NCI-H1105 (cell line): ENCODE measurements around the gene SEC22A.

Experiments used
- DNase-seq: peaks from one replicate; lab custom pipeline; 2025; lab: John Stamatoyannopoulos, UW

The SEC22A gene

DNA sequence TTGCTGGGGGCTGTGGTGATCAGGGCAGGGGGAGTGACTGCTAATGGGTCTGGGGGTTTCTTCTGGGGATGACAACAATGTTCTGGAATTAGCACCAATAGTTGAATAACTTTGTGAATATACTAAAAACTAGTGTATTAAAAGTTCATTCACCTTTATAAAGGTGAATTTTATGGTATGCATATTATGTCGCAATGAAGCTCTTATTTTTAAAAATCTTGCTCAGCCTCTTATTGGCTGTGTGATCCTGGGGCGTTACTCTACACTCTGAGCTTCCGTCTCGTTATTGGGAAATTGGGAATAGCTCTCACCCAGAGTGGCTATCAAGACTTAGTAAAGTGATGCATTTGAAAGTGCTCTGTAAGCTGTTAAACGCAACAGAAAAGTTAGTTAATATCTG is 105.3 kb downstream of the SEC22A start:
- no peak for DNase-seq

DNA sequence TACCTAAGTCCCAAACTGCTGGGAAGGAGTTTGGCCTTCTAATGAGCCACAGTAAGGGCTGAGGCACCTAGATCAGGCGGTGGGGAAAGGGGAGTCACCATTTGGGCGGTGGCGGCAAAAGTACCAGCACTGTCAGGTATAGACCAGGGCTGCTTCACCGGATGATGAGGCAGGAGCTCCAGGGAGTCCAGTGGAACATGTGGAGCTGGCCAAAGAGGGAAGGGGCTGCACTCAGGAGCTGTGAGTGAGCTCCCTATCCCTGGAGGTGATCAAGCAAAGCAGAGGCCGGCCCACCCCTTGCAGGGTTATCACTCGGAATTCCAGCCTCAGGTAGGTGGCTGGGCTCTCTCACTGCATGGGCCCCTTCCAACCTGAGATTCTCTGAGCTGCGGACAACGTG is 108.4 kb downstream of the SEC22A start:
- no peak for DNase-seq

DNA sequence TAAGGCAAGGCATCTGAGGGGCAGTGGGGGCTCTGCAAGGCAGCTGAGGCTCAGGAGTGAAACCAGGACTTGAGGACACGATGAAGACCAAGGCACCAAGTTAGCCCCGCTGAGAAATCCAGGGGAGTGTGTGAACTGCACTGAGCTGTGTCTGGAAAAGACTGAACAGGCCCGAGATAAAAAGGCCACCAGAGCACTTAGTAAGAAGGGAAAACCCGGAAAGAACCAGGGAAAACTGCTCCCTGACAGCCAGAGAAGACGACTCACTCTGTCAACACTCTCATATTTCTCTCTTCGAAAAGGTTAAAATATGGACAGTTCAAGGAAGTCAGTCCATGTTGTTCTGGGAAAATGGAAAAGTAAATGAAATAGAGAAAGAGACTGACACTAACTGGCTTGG is 109.0 kb downstream of the SEC22A start:
- DNase-seq = no peak

GRCh38 chr3:123311201-123311600 is 109.5 kb downstream of the SEC22A start:
- no peak for DNase-seq

DNA sequence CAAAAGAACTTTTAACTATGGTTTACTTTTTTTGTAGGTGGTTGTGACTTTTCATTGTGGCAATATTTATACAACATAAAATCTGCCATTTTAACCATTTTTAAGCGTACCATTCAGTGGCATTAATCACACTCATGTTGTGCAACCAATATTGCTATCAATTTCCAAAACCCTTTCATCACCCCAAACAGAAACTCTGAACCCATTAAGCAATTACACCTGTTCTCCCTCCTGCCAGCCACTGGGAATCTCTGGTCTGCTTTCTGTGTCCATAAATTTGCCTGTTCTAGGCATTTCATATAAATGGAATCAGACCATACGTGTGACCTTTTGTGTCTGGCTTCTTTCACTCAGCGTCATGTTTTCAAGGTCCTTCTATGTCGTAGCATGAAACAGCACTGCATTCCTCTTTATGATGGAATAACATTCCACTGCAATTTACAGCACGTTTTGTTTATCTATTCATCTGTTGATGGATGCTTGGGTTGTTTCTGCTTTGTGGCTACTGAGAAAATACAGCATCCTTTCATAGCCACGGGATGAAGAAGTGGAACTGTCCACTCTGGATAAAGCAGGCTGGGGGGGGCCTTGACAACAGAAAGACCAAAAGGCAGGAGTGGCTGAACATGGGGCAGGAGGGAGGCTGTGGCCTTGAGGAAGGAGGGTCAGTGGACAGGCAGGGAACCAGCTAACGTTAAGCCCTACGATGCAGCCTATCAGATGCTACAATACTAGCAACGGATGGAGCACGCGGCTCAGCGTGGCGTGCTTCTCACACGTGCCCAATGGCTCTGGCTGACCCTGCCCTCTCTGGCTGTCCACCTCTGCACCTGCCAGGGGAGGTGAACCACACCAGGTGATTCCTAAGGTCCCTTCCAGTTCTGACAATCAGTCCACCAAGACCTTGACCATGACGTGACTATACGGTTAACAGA is 110.9 kb downstream of the SEC22A start:
- DNase-seq = no peak

DNA sequence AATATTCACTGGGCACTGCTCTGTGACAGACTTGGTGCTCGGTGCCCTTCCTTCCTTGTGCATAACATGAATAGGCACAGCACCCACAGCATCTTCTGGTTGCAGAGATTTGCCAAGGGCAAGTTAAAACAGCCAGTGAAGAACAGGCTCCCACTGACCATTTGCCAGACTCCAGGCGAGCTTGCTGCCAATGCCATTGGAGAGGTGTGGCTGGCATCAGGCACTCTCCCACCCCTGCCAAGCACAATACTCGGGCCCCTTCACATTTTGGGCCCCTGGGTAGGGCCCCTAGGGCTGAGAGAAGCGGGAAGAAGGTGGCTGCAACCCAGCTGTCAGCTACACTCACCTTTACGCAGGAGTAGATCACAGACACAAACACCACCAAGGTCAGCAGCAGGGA is 112.1 kb downstream of the SEC22A start:
- DNase-seq = no peak

DNA sequence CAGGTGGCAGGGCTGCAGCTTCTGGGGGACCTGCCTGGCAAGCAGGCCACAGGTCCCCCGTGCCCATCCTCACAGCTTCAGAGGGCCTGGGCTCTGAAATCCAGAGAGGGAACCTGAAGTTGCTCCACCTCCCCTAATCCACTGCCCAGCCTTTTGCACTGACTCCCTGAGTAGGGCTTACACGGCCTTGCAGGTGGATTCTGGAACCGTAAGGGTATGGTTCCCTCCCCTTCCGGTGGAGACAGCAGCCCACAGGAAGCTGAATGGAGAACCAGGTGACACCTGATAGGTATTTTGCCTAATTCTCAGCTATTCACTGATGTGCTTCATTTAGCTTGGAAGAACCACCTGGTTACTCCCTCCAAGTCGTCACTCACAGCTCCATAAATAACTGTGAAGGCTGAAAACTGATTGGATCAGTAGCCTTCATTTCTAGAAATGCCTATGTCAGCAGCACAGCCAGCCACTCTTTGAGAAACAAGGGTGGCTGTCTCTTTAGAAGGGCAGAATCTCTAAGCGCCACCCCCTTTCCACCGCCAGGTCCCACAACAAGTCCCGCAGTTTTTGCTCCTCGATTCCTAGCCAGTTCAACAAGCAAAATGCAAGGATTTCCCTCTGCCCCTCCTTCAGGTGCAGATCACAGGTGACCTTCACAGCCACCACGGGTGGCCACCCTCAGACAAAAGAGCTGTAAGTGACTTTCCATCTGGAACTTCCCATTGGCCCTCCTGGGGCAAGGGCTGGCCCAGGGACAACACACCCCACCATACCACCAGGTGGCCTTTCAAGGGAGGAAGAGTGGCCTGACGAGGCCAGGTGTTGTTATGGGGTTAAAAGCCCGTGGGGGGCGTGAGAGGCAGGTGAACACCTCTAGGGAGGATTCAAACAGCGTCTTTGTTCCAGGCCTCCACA is 112.9 kb downstream of the SEC22A start:
- DNase-seq = no peak

DNA sequence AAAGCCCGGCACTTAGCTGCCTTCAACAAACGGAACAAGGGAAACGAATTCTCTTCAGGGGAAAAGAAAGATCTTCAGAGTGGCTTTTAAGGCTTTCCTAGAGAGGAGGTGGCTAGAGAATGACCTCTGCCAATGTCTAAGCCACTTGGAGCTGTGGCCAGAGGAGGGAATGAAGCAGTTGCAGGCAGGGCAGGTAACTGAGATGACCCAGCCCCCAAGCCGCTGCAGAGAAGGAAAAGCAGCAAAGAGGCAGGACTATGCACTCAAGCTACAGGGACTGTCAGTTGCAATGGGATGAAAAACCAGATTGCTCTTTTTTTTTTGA is 113.5 kb downstream of the SEC22A start:
- no peak for DNase-seq

- no peak for DNase-seq
These were observed 116.0 kb downstream of the SEC22A start for GRCh38 chr3:123317716-123318115.

DNA sequence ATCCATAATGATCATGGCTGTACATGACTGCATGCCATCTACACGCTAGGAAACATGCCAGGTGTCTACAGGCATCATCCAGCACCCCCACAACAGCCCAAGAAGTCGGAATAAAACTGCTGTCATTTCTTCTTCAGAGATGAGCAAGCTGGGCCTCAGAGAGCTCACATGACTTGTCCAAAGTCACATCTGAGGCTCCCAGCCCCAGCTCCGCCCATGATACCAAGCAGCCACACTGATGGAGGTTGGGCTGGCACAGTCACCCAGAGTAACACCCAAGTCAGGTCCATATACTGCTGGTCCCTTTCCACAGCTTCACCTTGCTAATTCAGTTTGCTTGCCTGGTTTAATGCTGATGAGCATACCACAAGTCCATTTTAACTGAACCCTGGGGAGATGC is 116.6 kb downstream of the SEC22A start:
- DNase-seq = no peak

GRCh38 chr3:123319760-123320159 is 118.0 kb downstream of the SEC22A start:
- DNase-seq = no peak

- no peak for DNase-seq
These were observed 118.5 kb downstream of the SEC22A start for GRCh38 chr3:123320221-123320620.

GRCh38 chr3:123321806-123322205 is 120.1 kb downstream of the SEC22A start:
- DNase-seq = no peak

DNA sequence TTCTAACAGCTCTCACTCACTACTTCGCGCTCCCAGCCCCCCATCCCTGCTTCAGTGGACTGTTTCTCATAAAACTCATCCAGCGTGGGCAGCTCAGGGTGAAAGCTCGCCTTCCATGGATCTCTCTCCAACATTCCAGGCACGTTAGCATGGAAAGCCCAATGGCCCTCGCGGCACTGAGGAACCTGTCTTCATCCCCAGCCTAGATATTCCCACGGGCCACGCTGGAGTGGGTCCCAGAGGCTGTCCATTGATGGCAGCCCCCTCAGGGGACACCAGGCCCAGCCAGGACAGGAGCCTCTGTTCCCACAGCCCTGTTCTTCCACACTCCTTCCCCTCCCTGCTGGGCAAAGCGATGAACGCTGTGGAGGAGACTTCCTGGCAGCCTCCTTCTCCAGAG is 121.1 kb downstream of the SEC22A start:
- no peak for DNase-seq
